D721Med (cell line): Measurements from ENCODE around the gene RABAC1.

Source experiments
- DNase-seq: peaks from one replicate; pipeline ENCODE4 v3.0.0; 2011; ENCODE audit warnings: low spot score; ENCODE audit not compliant: insufficient read length
- FAIRE-seq: peaks from 2 replicates; lab custom pipeline; 2011; peaks lifted over from hg19 to GRCh38; lab: Jason Lieb, UNC
- CTCF ChIP-seq: IDR thresholded peaks from 2 replicates; pipeline ENCODE4 v1.5.1; 2012; ENCODE audit warnings: mild to moderate bottlenecking, control low read depth; ENCODE audit not compliant: insufficient read depth; ENCODE audit errors: missing control alignments

The RABAC1 gene

GRCh38 chr19:41911889-41912731 is 47.0 kb downstream of the RABAC1 start:
- TF ChIP-seq CTCF = no peak
- no peak for DNase-seq
- FAIRE-seq = no peak

- FAIRE-seq (no peak), DNase-seq (no peak)
- TF ChIP-seq CTCF = no peak
These were observed 47.9 kb downstream of the RABAC1 start for GRCh38 chr19:41910992-41911888.

- no peak for DNase-seq
- FAIRE-seq = no peak
- no peak for TF ChIP-seq CTCF
These were observed 48.7 kb downstream of the RABAC1 start for GRCh38 chr19:41910240-41910991.

- TF ChIP-seq CTCF = no peak
- no peak for FAIRE-seq
- no peak for DNase-seq
These were observed 49.4 kb downstream of the RABAC1 start for GRCh38 chr19:41909706-41910105.

- FAIRE-seq = no peak
- TF ChIP-seq CTCF = no peak
- DNase-seq = no peak
These were observed 50.2 kb downstream of the RABAC1 start for GRCh38 chr19:41908724-41909464.

- DNase-seq = no peak
- no peak for TF ChIP-seq CTCF
- no peak for FAIRE-seq
These were observed 51.0 kb downstream of the RABAC1 start for GRCh38 chr19:41907994-41908615.
